KG1 (cell line): Measurements from ENCODE around the gene MFSD6.

Experiments
- DNase-seq: peaks from one replicate; lab custom pipeline; 2025; lab: John Stamatoyannopoulos, UW

The MFSD6 gene

GRCh38 chr2:190440113-190440512 lies 32.0 kb downstream of the MFSD6 start:
- no peak for DNase-seq

- no peak for DNase-seq
These were observed 33.4 kb downstream of the MFSD6 start for GRCh38 chr2:190441564-190441963.

GRCh38 chr2:190443055-190443454 lies 34.9 kb downstream of the MFSD6 start:
- no peak for DNase-seq

GRCh38 chr2:190443778-190444481 lies 35.8 kb downstream of the MFSD6 start:
- DNase-seq = no peak

GRCh38 chr2:190444976-190445375 lies 36.8 kb downstream of the MFSD6 start:
- DNase-seq = no peak

GRCh38 chr2:190446193-190446592 lies 38.0 kb downstream of the MFSD6 start:
- no peak for DNase-seq

- no peak for DNase-seq
These were observed 38.8 kb downstream of the MFSD6 start for GRCh38 chr2:190446750-190447516.

GRCh38 chr2:190447766-190448165 lies 39.6 kb downstream of the MFSD6 start:
- DNase-seq = no peak

- DNase-seq = no peak
These were observed 41.8 kb downstream of the MFSD6 start for GRCh38 chr2:190449925-190450324.

- no peak for DNase-seq
These were observed 42.2 kb downstream of the MFSD6 start for GRCh38 chr2:190450363-190450762.

- DNase-seq = no peak
These were observed 43.5 kb downstream of the MFSD6 start for GRCh38 chr2:190451561-190452176.

GRCh38 chr2:190452433-190452832 lies 44.3 kb downstream of the MFSD6 start:
- DNase-seq = no peak

GRCh38 chr2:190454795-190455194 lies 46.6 kb downstream of the MFSD6 start:
- DNase-seq = no peak

- no peak for DNase-seq
These were observed 47.4 kb downstream of the MFSD6 start for GRCh38 chr2:190455358-190456095.

- DNase-seq = no peak
These were observed 48.7 kb downstream of the MFSD6 start for GRCh38 chr2:190456833-190457232.

GRCh38 chr2:190457256-190457655 lies 49.1 kb downstream of the MFSD6 start:
- no peak for DNase-seq

GRCh38 chr2:190458352-190459107 lies 50.4 kb downstream of the MFSD6 start:
- no peak for DNase-seq

- DNase-seq = no peak
These were observed 51.7 kb downstream of the MFSD6 start for GRCh38 chr2:190459881-190460280.

GRCh38 chr2:190460487-190460886 lies 52.3 kb downstream of the MFSD6 start:
- DNase-seq = no peak

GRCh38 chr2:190462181-190462580 lies 54.0 kb downstream of the MFSD6 start:
- DNase-seq = no peak

GRCh38 chr2:190462611-190463010 lies 54.5 kb downstream of the MFSD6 start:
- DNase-seq = no peak

- no peak for DNase-seq
These were observed 56.9 kb downstream of the MFSD6 start for GRCh38 chr2:190465060-190465459.
